IMR-90 (cell line): ENCODE results near the gene OSBPL8. TPM values are rescaled to one million over a fixed set of nuclear protein-coding genes. Genes with fewer than 3 reads are reported as not detected.

ENCODE experiments used
- ATAC-seq: fragments of 200-7000 bp; cut with Tn5 transposase; 2 replicates; pipeline ENCODE4 v1.9.1; 2020; ENCODE audit warnings: low read depth, mild to moderate bottlenecking, moderate library complexity
- BruUV-seq: library from RNA; stranded (reverse); fragments of 400-500 nt; replicated peaks from 2 replicates; lab custom pipeline; 2021; lab: Mats Ljungman, UMichigan
- CTCF ChIA-PET: fragments of 300-600 bp; formaldehyde crosslinking; extraction: SDS; loops from one replicate; lab custom pipeline; 2021; ENCODE audit warnings: antibody characterized with exemption; lab: Yijun Ruan, JAX
- POLR2A ChIA-PET: fragments of 300-600 bp; sonication (Branson Sonifier 250); formaldehyde crosslinking; loops from one replicate; lab custom pipeline; 2022; ENCODE audit warnings: antibody characterized with exemption; ENCODE audit not compliant: unreplicated experiment; lab: Charles Lee
- DNase-seq: peaks from one replicate; pipeline ENCODE4 v3.0.0; 2013
- H2AFZ ChIP-seq: replicated peaks from 2 replicates; pipeline ENCODE3; 2013; ENCODE audit warnings: low read length, mild to moderate bottlenecking; ENCODE audit not compliant: poor library complexity
- H2AK5ac ChIP-seq: 2 replicates; pipeline ENCODE4 v1.6.1; 2013; ENCODE audit warnings: low read depth, low read length, inconsistent platforms
- H2AK9ac ChIP-seq: replicated peaks from 2 replicates; pipeline ENCODE3; 2013; ENCODE audit warnings: mild to moderate bottlenecking, low read depth, low read length, moderate library complexity; ENCODE audit not compliant: poor library complexity
- H2BK120ac ChIP-seq: 2 replicates; pipeline ENCODE4 v1.6.1; 2013; ENCODE audit warnings: low read depth, low read length, inconsistent platforms
- H2BK15ac ChIP-seq: 3 replicates; pipeline ENCODE4 v1.6.1; 2013; ENCODE audit warnings: low read depth, low read length, inconsistent platforms
- H2BK20ac ChIP-seq: 2 replicates; pipeline ENCODE4 v1.6.1; 2013; ENCODE audit warnings: low read depth, mild to moderate bottlenecking, inconsistent platforms, low read length, moderate library complexity
- H2BK5ac ChIP-seq: 2 replicates; pipeline ENCODE4 v1.6.1; 2013; ENCODE audit warnings: mild to moderate bottlenecking, low read depth, low read length, inconsistent platforms; ENCODE audit not compliant: poor library complexity, severe bottlenecking
- H3K14ac ChIP-seq: replicated peaks from 2 replicates; pipeline ENCODE4 v1.6.1; 2013; ENCODE audit warnings: low read depth, low read length, inconsistent platforms
- H3K18ac ChIP-seq: 2 replicates; pipeline ENCODE4 v1.6.1; 2013; ENCODE audit warnings: low read depth, low read length, control low read depth
- H3K23ac ChIP-seq: 2 replicates; pipeline ENCODE4 v1.6.1; 2013; ENCODE audit warnings: low read depth, low read length, inconsistent platforms
- H3K27ac ChIP-seq: 2 replicates; pipeline ENCODE4 v1.5.1; 2013; ENCODE audit warnings: mild to moderate bottlenecking, control low read depth, low read length; ENCODE audit not compliant: insufficient read depth
- H3K27me3 ChIP-seq: 2 replicates; pipeline ENCODE4 v1.6.1; 2013; ENCODE audit warnings: low read length; ENCODE audit not compliant: control insufficient read depth, insufficient read depth
- H3K36me3 ChIP-seq: 2 replicates; pipeline ENCODE4 v1.6.1; 2013; ENCODE audit warnings: low read length, mixed read lengths; ENCODE audit not compliant: control insufficient read depth, insufficient read depth
- H3K4ac ChIP-seq: 2 replicates; pipeline ENCODE4 v1.6.1; 2013; ENCODE audit warnings: low read depth, low read length, inconsistent platforms
- H3K4me1 ChIP-seq: 2 replicates; pipeline ENCODE4 v1.6.1; 2013; ENCODE audit warnings: low read length, mixed read lengths; ENCODE audit not compliant: control insufficient read depth, insufficient read depth
- H3K4me2 ChIP-seq: 2 replicates; pipeline ENCODE4 v1.6.1; 2013; ENCODE audit warnings: low read depth, mild to moderate bottlenecking, control low read depth, low read length, moderate library complexity
- H3K4me3 ChIP-seq: 2 replicates; pipeline ENCODE4 v1.5.1; 2013; ENCODE audit warnings: low read depth, mild to moderate bottlenecking, control low read depth, low read length, moderate library complexity; ENCODE audit not compliant: insufficient read depth
- H3K56ac ChIP-seq: 2 replicates; pipeline ENCODE4 v1.6.1; 2013; ENCODE audit warnings: low read length, inconsistent platforms; ENCODE audit not compliant: insufficient read depth; ENCODE audit errors: extremely low read depth
- H3K79me1 ChIP-seq, 2 experiments: 2 replicates each; pipeline ENCODE4 v1.6.1; 2013; ENCODE audit warnings: low read length in 2 of 2, inconsistent platforms in 1 of 2, low read depth in 1 of 2
- H3K9ac ChIP-seq: 2 replicates; pipeline ENCODE4 v1.6.1; 2013; ENCODE audit warnings: low read depth, low read length, control low read depth
- H3K9me1 ChIP-seq: 2 replicates; pipeline ENCODE4 v1.6.1; 2013; ENCODE audit warnings: low read length, inconsistent platforms; ENCODE audit not compliant: insufficient read depth
- H3K9me3 ChIP-seq: 2 replicates; pipeline ENCODE4 v1.6.1; 2013; ENCODE audit warnings: low read length; ENCODE audit not compliant: control insufficient read depth, insufficient read depth
- H4K20me1 ChIP-seq: 2 replicates; pipeline ENCODE4 v1.6.1; 2013; ENCODE audit warnings: low read length, inconsistent platforms; ENCODE audit not compliant: insufficient read depth
- H4K5ac ChIP-seq: 2 replicates; pipeline ENCODE4 v1.6.1; 2013; ENCODE audit warnings: mild to moderate bottlenecking, low read depth, low read length, control low read depth
- H4K8ac ChIP-seq, 2 experiments: 2 replicates each; pipeline ENCODE4 v1.6.1; 2013; ENCODE audit warnings: low read depth in 2 of 2, low read length in 2 of 2, control low read depth in 1 of 2, inconsistent platforms in 1 of 2
- H4K91ac ChIP-seq: 2 replicates; pipeline ENCODE4 v1.6.1; 2013; ENCODE audit warnings: low read depth, low read length, inconsistent platforms; ENCODE audit not compliant: insufficient read depth
- MAZ ChIP-seq: IDR thresholded peaks from 2 replicates; pipeline ENCODE4 v1.6.1; 2012; ENCODE audit warnings: low read depth, mild to moderate bottlenecking, low read length, improper control_type of control experiment, moderate library complexity, borderline replicate concordance
- MXI1 ChIP-seq: IDR thresholded peaks from 2 replicates; pipeline ENCODE4 v1.6.1; 2012; ENCODE audit warnings: low read depth, mild to moderate bottlenecking, low read length, moderate library complexity, borderline replicate concordance
- WGBS, 2 experiments: methylation state at CpG; one replicate each; pipeline versions ENCODE4 v1.1.5 to v1.1.7; 2013; ENCODE audit warnings: missing lambda C conversion rate in 2 of 2; ENCODE audit not compliant: insufficient read length in 1 of 2; ENCODE audit errors: extremely low coverage in 2 of 2; 5-methylcytosine and 5-hydroxymethylcytosine counted together
- dilution Hi-C: fragments of 300-500 bp; cut with HindIII; formaldehyde crosslinking; loops from one replicate; pipeline ENCODE4 v1.14.3; 2018; ENCODE audit warnings: low sequenced_read_pairs; ENCODE audit not compliant: unreplicated experiment
- in situ Hi-C: fragments of 300-500 bp; cut with MboI; formaldehyde crosslinking; loops from 3 replicates; pipeline ENCODE4 v1.14.3; 2019; ENCODE audit warnings: low sequenced_read_pairs, inconsistent platforms, mixed read lengths
- intact Hi-C: fragments of 100-400 bp; cut with micrococcal nuclease; formaldehyde crosslinking; loops from 2 replicates; pipeline ENCODE4 v1.10.0; 2022
- polyA plus RNA-seq, 3 experiments: library from polyadenylated mRNA; depleted of rRNA; stranded (reverse); fragments of >200 nt; gene quantifications; 2 replicates each; pipeline ENCODE4 v1.2.3, GENCODE V29; 2012; ENCODE audit warnings: low replicate concordance in 1 of 3
- total RNA-seq: library from RNA; depleted of rRNA; stranded (reverse); fragments of >200 nt; gene quantifications from 2 replicates; pipeline ENCODE4 v1.2.3, GENCODE V29; 2012

Gene OSBPL8
- total and polyA plus RNA-seq, 2 of the 4 experiments (the other 2 are of a cell fraction), result 17.8 to 24.2 TPM

DNA sequence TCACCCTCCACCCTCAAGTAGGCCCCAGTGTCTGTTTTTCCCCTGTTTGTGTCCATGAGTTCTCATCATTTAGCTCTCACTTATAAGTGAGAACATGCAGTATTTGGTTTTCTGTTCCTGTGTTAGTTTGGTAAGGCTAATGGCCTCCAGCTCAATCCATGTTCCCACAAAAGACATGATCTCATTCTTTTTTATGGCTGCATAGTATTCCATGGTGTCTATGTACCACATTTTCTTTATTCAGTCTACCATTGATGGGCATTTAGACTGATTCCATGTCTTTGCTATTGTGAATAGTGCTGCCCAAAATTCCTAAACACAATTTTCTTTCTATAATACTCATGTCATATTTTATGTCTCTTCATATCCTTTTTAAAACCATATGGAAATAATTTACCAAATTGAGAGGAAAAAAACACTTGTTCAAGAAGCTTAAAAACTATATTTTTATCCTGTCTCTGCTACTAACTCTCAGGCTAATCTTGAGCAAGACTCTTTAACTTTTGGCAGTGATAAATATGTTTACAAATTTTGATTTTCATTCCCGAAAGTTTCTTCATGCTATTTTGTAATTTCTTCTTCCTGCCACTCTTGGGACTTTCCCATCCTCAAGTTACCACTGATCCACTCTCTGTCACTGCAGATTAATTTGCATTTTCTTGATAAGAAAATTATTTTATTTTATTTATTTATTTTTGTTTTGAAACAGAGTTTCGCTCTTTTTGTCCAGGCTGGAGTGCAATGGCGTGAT, 28.0 kb upstream of the OSBPL8 start:
- Histone ChIP-seq H2BK20ac (no peak overlapping the region), H3K4me2 (no peak overlapping the region), H4K91ac (no peak overlapping the region), H3K4me3 (no peak overlapping the region), H3K9me3 (no peaks in the 10 kb centered on the region), H3K4me1 (peaks cover 8% of the 10 kb centered on the region), H3K9ac (no peak overlapping the region), H3K56ac (no peak overlapping the region), H3K14ac (no peak overlapping the region), H3K27me3 (no peaks in the 10 kb centered on the region), H2AK9ac (no peak overlapping the region), H3K9me1 (no peaks in the 10 kb centered on the region), H3K36me3 (no peaks in the 10 kb centered on the region), H3K27ac (no peak overlapping the region), H3K79me1 (no peaks in the 10 kb centered on the region), H3K23ac (no peak overlapping the region), H2BK5ac (no peak overlapping the region), H2AK5ac (no peak overlapping the region), H2AFZ (no peak overlapping the region), H4K20me1 (no peaks in the 10 kb centered on the region), H4K5ac (no peak overlapping the region), H3K18ac (peak overlapping the region; percentile 55; the same call in 1 of the 2 replicates), H4K8ac (no peak overlapping the region), H2BK15ac (no peak overlapping the region), H2BK120ac (no peak overlapping the region), H3K4ac (no peak overlapping the region)
- no peak for ATAC-seq
- TF ChIP-seq MAZ, result no peak
- no peak for TF ChIP-seq MXI1
- CTCF ChIA-PET, result interaction anchor here (0.7 kb wide), 1 partner anchor 386 kb away, joined by 3 read pairs; no protein-coding TSS in a partner anchor
- in situ Hi-C loops (no loop called here), dilution Hi-C loops (no loop called here), intact Hi-C loops (loop anchor here (2.0 to 5.0 kb wide), 2 partner anchors 239 to 1060 kb away; partner anchors contain the start of gene BBS10)
- POLR2A ChIA-PET, result no interaction called here
- peak; percentile 1 for DNase-seq
- BruUV-seq, result no TSS peak
- WGBS, 2 experiments, result no CpG with 5 or more reads among the region's 3 CpGs
